Measurements from ENCODE around the gene CNGB1.

- TF ChIP-seq SP1 (CRISPR knock-in tag; conservative IDR thresholded peaks at IDR 0.05) (no peak), SMAD4 (CRISPR knock-in tag; IDR thresholded peaks at IDR 0.05) (no peak), JUN (CRISPR knock-in tag; IDR thresholded peaks at IDR 0.05) (no peak), ZNF121 (CRISPR knock-in tag; IDR thresholded peaks at IDR 0.05) (no peak), MAX (CRISPR knock-in tag; IDR thresholded peaks at IDR 0.05) (no peak), ZNF396 (CRISPR knock-in tag; IDR thresholded peaks at IDR 0.05; ENCODE audit: borderline replicate concordance) (no peak), IRF2 (CRISPR knock-in tag; IDR thresholded peaks at IDR 0.05; ENCODE audit: borderline replicate concordance, low read depth) (no peak), KAT7 (CRISPR knock-in tag; IDR thresholded peaks at IDR 0.05; ENCODE audit: borderline replicate concordance) (no peak), FOXP1 (CRISPR knock-in tag; IDR thresholded peaks at IDR 0.05; ENCODE audit: borderline replicate concordance) (no peak), CREB1 (CRISPR knock-in tag; IDR thresholded peaks at IDR 0.05) (no peak)
- TF ChIP-seq, protein P1, sequence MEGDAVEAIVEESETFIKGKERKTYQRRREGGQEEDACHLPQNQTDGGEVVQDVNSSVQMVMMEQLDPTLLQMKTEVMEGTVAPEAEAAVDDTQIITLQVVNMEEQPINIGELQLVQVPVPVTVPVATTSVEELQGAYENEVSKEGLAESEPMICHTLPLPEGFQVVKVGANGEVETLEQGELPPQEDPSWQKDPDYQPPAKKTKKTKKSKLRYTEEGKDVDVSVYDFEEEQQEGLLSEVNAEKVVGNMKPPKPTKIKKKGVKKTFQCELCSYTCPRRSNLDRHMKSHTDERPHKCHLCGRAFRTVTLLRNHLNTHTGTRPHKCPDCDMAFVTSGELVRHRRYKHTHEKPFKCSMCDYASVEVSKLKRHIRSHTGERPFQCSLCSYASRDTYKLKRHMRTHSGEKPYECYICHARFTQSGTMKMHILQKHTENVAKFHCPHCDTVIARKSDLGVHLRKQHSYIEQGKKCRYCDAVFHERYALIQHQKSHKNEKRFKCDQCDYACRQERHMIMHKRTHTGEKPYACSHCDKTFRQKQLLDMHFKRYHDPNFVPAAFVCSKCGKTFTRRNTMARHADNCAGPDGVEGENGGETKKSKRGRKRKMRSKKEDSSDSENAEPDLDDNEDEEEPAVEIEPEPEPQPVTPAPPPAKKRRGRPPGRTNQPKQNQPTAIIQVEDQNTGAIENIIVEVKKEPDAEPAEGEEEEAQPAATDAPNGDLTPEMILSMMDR (IDR thresholded peaks at IDR 0.05), result no peak
- TF ChIP-seq, protein P2, sequence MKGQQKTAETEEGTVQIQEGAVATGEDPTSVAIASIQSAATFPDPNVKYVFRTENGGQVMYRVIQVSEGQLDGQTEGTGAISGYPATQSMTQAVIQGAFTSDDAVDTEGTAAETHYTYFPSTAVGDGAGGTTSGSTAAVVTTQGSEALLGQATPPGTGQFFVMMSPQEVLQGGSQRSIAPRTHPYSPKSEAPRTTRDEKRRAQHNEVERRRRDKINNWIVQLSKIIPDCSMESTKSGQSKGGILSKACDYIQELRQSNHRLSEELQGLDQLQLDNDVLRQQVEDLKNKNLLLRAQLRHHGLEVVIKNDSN (CRISPR knock-in tag; IDR thresholded peaks at IDR 0.05), result no peak
- TF ChIP-seq, protein P3, sequence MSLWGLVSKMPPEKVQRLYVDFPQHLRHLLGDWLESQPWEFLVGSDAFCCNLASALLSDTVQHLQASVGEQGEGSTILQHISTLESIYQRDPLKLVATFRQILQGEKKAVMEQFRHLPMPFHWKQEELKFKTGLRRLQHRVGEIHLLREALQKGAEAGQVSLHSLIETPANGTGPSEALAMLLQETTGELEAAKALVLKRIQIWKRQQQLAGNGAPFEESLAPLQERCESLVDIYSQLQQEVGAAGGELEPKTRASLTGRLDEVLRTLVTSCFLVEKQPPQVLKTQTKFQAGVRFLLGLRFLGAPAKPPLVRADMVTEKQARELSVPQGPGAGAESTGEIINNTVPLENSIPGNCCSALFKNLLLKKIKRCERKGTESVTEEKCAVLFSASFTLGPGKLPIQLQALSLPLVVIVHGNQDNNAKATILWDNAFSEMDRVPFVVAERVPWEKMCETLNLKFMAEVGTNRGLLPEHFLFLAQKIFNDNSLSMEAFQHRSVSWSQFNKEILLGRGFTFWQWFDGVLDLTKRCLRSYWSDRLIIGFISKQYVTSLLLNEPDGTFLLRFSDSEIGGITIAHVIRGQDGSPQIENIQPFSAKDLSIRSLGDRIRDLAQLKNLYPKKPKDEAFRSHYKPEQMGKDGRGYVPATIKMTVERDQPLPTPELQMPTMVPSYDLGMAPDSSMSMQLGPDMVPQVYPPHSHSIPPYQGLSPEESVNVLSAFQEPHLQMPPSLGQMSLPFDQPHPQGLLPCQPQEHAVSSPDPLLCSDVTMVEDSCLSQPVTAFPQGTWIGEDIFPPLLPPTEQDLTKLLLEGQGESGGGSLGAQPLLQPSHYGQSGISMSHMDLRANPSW (CRISPR knock-in tag; conservative IDR thresholded peaks at IDR 0.05; ENCODE audit: low read depth), result no peak
- TF ChIP-seq, protein P4, sequence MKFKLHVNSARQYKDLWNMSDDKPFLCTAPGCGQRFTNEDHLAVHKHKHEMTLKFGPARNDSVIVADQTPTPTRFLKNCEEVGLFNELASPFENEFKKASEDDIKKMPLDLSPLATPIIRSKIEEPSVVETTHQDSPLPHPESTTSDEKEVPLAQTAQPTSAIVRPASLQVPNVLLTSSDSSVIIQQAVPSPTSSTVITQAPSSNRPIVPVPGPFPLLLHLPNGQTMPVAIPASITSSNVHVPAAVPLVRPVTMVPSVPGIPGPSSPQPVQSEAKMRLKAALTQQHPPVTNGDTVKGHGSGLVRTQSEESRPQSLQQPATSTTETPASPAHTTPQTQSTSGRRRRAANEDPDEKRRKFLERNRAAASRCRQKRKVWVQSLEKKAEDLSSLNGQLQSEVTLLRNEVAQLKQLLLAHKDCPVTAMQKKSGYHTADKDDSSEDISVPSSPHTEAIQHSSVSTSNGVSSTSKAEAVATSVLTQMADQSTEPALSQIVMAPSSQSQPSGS (CRISPR knock-in tag; IDR thresholded peaks at IDR 0.05; ENCODE audit: borderline replicate concordance, low read depth), result no peak
Measured at GRCh38 chr16:57918994-57919393, 51.9 kb downstream of the CNGB1 start.

Measured in WTC11 (cell line).